ENCODE measurements around the gene TMSB10. TPM values are rescaled to one million over a fixed set of nuclear protein-coding genes. Genes with fewer than 3 reads are reported as not detected.

The TMSB10 gene
- total and polyA plus RNA-seq, 2 donors (not counting 1 experiment from before 2014, with no cell fraction given): 885 to 5,410 TPM

DNA sequence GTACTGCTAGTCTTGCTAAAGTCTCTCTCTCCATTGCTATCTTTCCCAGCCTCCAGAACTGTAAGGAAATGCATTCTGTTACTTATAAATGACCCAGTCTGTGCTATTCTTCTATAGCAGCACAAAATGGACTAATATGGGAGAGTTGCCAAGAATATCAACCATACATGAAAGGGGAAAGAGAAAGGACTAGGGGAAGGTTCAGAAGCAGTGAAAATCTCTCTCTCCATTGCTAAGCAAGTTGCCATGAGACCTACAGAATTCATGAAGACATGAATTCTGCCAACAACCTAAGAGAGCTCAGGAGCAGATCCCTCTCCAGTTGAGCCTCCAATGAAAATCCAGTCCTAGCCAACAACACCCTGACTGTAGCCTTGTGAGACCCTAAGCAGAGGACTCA, 21.0 kb upstream of the TMSB10 start:
- Histone ChIP-seq H4K20me1 (ENCODE audit: control insufficient read depth, insufficient read depth, low read length, poor library complexity, severe bottlenecking) (no peaks in the 10 kb centered on the region), H3K4me3 (ENCODE audit: control extremely low read depth in 1 of 5, extremely low read depth in 1 of 5, insufficient read depth in 1 of 5, low read depth in 2 of 5, low read length in 4 of 5) (no peak overlapping the region), H3K4me2 (replicated peaks; ENCODE audit: low read depth, low read length, poor library complexity, severe bottlenecking) (no peak overlapping the region), H3K79me2 (ENCODE audit: control insufficient read depth, insufficient read depth, low read length) (peaks cover 10% of the 10 kb centered on the region), H2AFZ (ENCODE audit: insufficient read depth, low read depth, low read length, poor library complexity, severe bottlenecking) (no peak overlapping the region), H3K36me3 (replicated peaks in 1 of 2; ENCODE audit: control extremely low read depth in 1 of 2, control insufficient read depth in 1 of 2, extremely low read depth in 1 of 2, insufficient read depth in 2 of 2, low read length in 1 of 2) (no peaks in the 10 kb centered on the region), H3K27me3 (replicated peaks in 1 of 4; ENCODE audit: control extremely low read depth in 1 of 4, control insufficient read depth in 3 of 4, insufficient read depth in 4 of 4, low read length in 3 of 4) (no peaks in the 10 kb centered on the region), H3K9me3 (ENCODE audit: control extremely low read depth in 1 of 3, control insufficient read depth in 2 of 3, insufficient read depth in 1 of 3, low read length in 2 of 3) (no peaks in the 10 kb centered on the region), H3K4me1 (ENCODE audit: control insufficient read depth in 2 of 2, insufficient read depth in 2 of 2, low read length in 2 of 2) (peaks cover 23 to 39% of the 10 kb centered on the region in 2 donors), H3K9ac (ENCODE audit: low read length) (no peak overlapping the region), H3K27ac (ENCODE audit: low read length in 2 of 2) (no peak overlapping the region)
- CTCF ChIA-PET: interaction anchor here (6.4 to 18.2 kb wide), 2 partner anchors 22 to 37 kb away, joined by 70 to 316 read pairs; partner anchors contain the start of gene TMSB10
- Mint-ChIP-seq H3K9me3 (ENCODE audit: insufficient read depth) (no peaks in the 10 kb centered on the region), H3K27ac (peak overlapping the region; percentile 16), H3K4me3 (no peak overlapping the region), H3K4me1 (peaks cover 38% of the 10 kb centered on the region), H3K27me3 (no peaks in the 10 kb centered on the region)
- intact Hi-C loops (cut with micrococcal nuclease): loop anchor here (5.0 kb wide), 1 partner anchor 142 kb away; no protein-coding TSS in a partner anchor
- TF ChIP-seq, protein P1, sequence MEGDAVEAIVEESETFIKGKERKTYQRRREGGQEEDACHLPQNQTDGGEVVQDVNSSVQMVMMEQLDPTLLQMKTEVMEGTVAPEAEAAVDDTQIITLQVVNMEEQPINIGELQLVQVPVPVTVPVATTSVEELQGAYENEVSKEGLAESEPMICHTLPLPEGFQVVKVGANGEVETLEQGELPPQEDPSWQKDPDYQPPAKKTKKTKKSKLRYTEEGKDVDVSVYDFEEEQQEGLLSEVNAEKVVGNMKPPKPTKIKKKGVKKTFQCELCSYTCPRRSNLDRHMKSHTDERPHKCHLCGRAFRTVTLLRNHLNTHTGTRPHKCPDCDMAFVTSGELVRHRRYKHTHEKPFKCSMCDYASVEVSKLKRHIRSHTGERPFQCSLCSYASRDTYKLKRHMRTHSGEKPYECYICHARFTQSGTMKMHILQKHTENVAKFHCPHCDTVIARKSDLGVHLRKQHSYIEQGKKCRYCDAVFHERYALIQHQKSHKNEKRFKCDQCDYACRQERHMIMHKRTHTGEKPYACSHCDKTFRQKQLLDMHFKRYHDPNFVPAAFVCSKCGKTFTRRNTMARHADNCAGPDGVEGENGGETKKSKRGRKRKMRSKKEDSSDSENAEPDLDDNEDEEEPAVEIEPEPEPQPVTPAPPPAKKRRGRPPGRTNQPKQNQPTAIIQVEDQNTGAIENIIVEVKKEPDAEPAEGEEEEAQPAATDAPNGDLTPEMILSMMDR (IDR thresholded peaks at IDR 0.05): no peak
- no peak for TF ChIP-seq EZH2 (IDR thresholded peaks at IDR 0.05; ENCODE audit: borderline replicate concordance, insufficient read depth, low read depth, low read length, poor library complexity, severe bottlenecking)
- DNase-seq (no peak), ATAC-seq (ENCODE audit: low read depth) (no peak)
- POLR2A ChIA-PET: interaction anchor here (1.3 to 1.5 kb wide), 2 partner anchors 16 to 22 kb away, joined by 3 to 4 read pairs; no protein-coding TSS in a partner anchor

DNA sequence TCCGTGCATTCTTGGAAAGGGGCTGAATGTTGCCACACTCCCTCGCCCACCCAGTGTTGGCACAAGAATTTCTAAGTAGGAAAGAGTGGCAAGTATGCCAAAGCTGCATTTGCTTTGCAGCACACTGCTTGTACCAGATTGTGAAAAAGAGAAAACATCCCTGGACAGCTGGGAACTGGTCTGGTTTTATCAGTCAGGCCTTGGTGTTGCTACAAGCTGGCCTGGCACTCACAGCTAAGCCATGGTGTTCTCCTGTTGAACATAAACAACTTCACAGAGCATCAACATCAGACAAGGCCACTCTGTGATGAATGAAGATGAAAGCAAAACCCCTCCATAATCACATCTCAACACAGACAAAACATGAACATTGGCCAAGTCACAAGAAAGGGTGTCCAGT, 20.3 kb upstream of the TMSB10 start:
- TF ChIP-seq EZH2 (IDR thresholded peaks at IDR 0.05; ENCODE audit: borderline replicate concordance, insufficient read depth, low read depth, low read length, poor library complexity, severe bottlenecking): no peak
- TF ChIP-seq, protein P1 (IDR thresholded peaks at IDR 0.05): no peak
- H2AFZ ChIP-seq (ENCODE audit: insufficient read depth, low read depth, low read length, poor library complexity, severe bottlenecking): no peak overlapping the region
- POLR2A ChIA-PET: interaction anchor here (1.3 kb wide), 1 partner anchor 16 kb away, joined by 3 read pairs; no protein-coding TSS in a partner anchor
- Mint-ChIP-seq H3K4me1 (peaks cover 34% of the 10 kb centered on the region), H3K9me3 (ENCODE audit: insufficient read depth) (no peaks in the 10 kb centered on the region), H3K4me3 (no peak overlapping the region), H3K27me3 (no peaks in the 10 kb centered on the region), H3K27ac (no peak overlapping the region)
- intact Hi-C loops (cut with micrococcal nuclease): no loop called here
- no peak for DNase-seq
- H3K4me3 ChIP-seq (ENCODE audit: control extremely low read depth in 1 of 5, extremely low read depth in 1 of 5, insufficient read depth in 1 of 5, low read depth in 2 of 5, low read length in 4 of 5): no peak overlapping the region
- no peaks in the 10 kb centered on the region for H3K36me3 ChIP-seq (replicated peaks in 1 of 2; ENCODE audit: control extremely low read depth in 1 of 2, control insufficient read depth in 1 of 2, extremely low read depth in 1 of 2, insufficient read depth in 2 of 2, low read length in 1 of 2)
- CTCF ChIA-PET: interaction anchor here (6.4 to 18.2 kb wide), 2 partner anchors 21 to 36 kb away, joined by 70 to 316 read pairs; partner anchors contain the start of gene TMSB10
- 100% methylated on average over 1 of the region's 2 CpGs for WGBS (ENCODE audit: insufficient coverage)
- H3K4me2 ChIP-seq (replicated peaks; ENCODE audit: low read depth, low read length, poor library complexity, severe bottlenecking): no peak overlapping the region
- H3K27me3 ChIP-seq (replicated peaks in 1 of 4; ENCODE audit: control extremely low read depth in 1 of 4, control insufficient read depth in 3 of 4, insufficient read depth in 4 of 4, low read length in 3 of 4): no peaks in the 10 kb centered on the region
- no peak overlapping the region for H3K9ac ChIP-seq (ENCODE audit: low read length)
- peaks cover 25 to 34% of the 10 kb centered on the region in 2 donors for H3K4me1 ChIP-seq (ENCODE audit: control insufficient read depth in 2 of 2, insufficient read depth in 2 of 2, low read length in 2 of 2)
- ATAC-seq (ENCODE audit: low read depth): no peak
- no peak overlapping the region for H3K27ac ChIP-seq (ENCODE audit: low read length in 2 of 2)
- H3K79me2 ChIP-seq (ENCODE audit: control insufficient read depth, insufficient read depth, low read length): peaks cover 10% of the 10 kb centered on the region
- H3K9me3 ChIP-seq (ENCODE audit: control extremely low read depth in 1 of 3, control insufficient read depth in 2 of 3, insufficient read depth in 1 of 3, low read length in 2 of 3): no peaks in the 10 kb centered on the region
- no peaks in the 10 kb centered on the region for H4K20me1 ChIP-seq (ENCODE audit: control insufficient read depth, insufficient read depth, low read length, poor library complexity, severe bottlenecking)

All from B cell (primary cell).